ENCODE results near the gene IVL.

DNA sequence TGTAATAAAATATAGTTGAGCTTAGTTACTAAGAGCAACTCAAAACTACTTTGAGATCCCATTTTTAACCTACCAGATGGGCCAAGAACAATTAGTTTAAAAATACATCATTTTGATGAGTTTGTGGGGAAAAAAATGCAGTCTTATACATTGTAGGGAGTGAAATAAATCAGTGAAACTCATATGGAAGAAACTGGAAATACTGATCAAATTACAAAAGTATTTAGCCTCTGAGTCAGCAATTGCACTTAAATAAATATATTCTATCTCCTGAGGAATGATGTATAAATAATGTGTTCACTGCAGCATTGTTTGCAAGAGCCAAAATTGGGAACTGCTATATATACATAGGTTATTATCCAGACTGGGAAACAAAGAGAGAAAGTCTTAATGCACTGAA is 34.9 kb upstream of the IVL start:
- TF ChIP-seq, protein P1, sequence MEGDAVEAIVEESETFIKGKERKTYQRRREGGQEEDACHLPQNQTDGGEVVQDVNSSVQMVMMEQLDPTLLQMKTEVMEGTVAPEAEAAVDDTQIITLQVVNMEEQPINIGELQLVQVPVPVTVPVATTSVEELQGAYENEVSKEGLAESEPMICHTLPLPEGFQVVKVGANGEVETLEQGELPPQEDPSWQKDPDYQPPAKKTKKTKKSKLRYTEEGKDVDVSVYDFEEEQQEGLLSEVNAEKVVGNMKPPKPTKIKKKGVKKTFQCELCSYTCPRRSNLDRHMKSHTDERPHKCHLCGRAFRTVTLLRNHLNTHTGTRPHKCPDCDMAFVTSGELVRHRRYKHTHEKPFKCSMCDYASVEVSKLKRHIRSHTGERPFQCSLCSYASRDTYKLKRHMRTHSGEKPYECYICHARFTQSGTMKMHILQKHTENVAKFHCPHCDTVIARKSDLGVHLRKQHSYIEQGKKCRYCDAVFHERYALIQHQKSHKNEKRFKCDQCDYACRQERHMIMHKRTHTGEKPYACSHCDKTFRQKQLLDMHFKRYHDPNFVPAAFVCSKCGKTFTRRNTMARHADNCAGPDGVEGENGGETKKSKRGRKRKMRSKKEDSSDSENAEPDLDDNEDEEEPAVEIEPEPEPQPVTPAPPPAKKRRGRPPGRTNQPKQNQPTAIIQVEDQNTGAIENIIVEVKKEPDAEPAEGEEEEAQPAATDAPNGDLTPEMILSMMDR (IDR thresholded peaks at IDR 0.05): no peak
- no peak for TF ChIP-seq POLR2A (IDR thresholded peaks at IDR 0.05)
